Activated B cell treated with CpG ODN at 0.5 μM for 24 hours (primary cell): ENCODE data around the gene EPHA6. TPM values are rescaled to one million over a fixed set of nuclear protein-coding genes. Genes with fewer than 3 reads are reported as not detected.

ENCODE experiments used
- ATAC-seq: fragments of 200-7000 bp; cut with Tn5 transposase; one replicate; pipeline ENCODE4 v1.10.0; 2021; ENCODE audit warnings: low read depth, mild to moderate bottlenecking, moderate library complexity
- CTCF ChIA-PET: fragments of 350-600 bp; sonication (Branson Sonifier 250); formaldehyde crosslinking; loops from one replicate; lab custom pipeline; 2021; ENCODE audit warnings: antibody characterized with exemption; lab: Charles Lee
- POLR2A ChIA-PET: fragments of 350-600 bp; sonication (Branson Sonifier 250); formaldehyde crosslinking; loops from one replicate; lab custom pipeline; 2021; ENCODE audit warnings: antibody characterized with exemption; lab: Charles Lee
- DNase-seq: peaks from one replicate; pipeline ENCODE4 v3.0.0; 2022
- H3K27ac Mint-ChIP-seq: one replicate; pipeline ENCODE4 v1.8.0; 2020; ENCODE audit warnings: mixed read lengths
- H3K27me3 Mint-ChIP-seq: one replicate; pipeline ENCODE4 v1.8.0; 2021; ENCODE audit warnings: mixed read lengths
- H3K36me3 Mint-ChIP-seq: one replicate; pipeline ENCODE4 v1.8.0; 2021; ENCODE audit warnings: low read depth, mixed read lengths
- H3K4me1 Mint-ChIP-seq: one replicate; pipeline ENCODE4 v1.8.0; 2021; ENCODE audit warnings: mixed read lengths
- H3K4me3 Mint-ChIP-seq: one replicate; pipeline ENCODE4 v1.8.0; 2020; ENCODE audit warnings: mild to moderate bottlenecking, mixed read lengths
- H3K9me3 Mint-ChIP-seq: one replicate; pipeline ENCODE4 v1.8.0; 2020; ENCODE audit warnings: mixed read lengths
- intact Hi-C: fragments of 100-400 bp; cut with micrococcal nuclease; formaldehyde crosslinking; loops from one replicate; pipeline ENCODE4 v1.15.1; 2024
- total RNA-seq: library from RNA; stranded (reverse); gene quantifications from 2 replicates; pipeline ENCODE4 v1.2.3, GENCODE V29; 2022
- TF ChIP-seq, protein P1 (sequence below): fragments of 200-600 bp; IDR thresholded peaks from one replicate; pipeline ENCODE4 v1.8.0; 2022; ENCODE audit warnings: antibody characterized with exemption, mild to moderate bottlenecking

EPHA6 gene
- total RNA-seq, 1 donor from 2014 or later: not detected

DNA sequence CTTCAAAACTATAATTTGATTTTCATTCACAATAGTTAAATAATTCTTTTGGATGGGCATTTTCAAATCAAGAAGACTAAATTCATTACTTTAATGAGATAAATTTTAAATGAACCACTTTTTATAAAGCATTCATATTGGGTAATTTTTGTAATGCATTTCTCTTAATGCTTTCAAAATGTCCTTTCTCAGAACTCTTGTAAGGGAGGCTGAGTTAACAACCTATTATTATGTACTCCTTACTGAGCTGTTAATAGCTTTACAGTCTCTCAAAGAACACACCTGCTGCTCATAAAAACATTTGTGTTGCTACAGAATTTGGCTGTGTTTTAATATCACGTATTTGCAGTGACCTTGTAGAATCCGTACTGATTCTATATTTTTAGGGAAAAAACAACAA lies 616.2 kb downstream of the EPHA6 start:
- no peaks in the 10 kb centered on the region for H3K4me1 Mint-ChIP-seq

DNA sequence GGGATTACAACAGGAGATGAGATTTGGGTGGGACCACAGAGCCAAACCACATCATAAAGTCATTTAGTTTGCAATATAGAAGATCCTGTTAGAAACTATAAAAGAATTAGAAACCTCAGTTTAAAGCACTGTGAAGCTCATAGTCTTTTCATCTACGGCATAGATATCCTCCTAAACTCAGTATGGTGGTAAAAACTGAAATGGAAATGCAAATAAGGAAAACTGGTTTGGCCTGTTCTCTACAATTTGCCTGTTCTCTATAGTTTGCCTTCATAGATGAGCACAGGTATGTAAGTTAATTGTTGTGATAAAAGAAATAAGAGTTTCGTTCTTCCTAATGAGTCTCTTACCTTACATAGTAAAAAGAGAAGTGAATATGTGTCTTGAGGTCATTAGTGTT lies 618.5 kb downstream of the EPHA6 start:
- no peaks in the 10 kb centered on the region for H3K4me1 Mint-ChIP-seq
- no peak for DNase-seq
- no peak overlapping the region for H3K27ac Mint-ChIP-seq
- intact Hi-C loops: no loop called here
- ChIA-PET POLR2A (no interaction called here), CTCF (no interaction called here)
- H3K9me3 Mint-ChIP-seq: no peaks in the 10 kb centered on the region
- no peak overlapping the region for H3K4me3 Mint-ChIP-seq
- no peaks in the 10 kb centered on the region for H3K27me3 Mint-ChIP-seq
- ATAC-seq: no peak
- TF ChIP-seq, protein P1, sequence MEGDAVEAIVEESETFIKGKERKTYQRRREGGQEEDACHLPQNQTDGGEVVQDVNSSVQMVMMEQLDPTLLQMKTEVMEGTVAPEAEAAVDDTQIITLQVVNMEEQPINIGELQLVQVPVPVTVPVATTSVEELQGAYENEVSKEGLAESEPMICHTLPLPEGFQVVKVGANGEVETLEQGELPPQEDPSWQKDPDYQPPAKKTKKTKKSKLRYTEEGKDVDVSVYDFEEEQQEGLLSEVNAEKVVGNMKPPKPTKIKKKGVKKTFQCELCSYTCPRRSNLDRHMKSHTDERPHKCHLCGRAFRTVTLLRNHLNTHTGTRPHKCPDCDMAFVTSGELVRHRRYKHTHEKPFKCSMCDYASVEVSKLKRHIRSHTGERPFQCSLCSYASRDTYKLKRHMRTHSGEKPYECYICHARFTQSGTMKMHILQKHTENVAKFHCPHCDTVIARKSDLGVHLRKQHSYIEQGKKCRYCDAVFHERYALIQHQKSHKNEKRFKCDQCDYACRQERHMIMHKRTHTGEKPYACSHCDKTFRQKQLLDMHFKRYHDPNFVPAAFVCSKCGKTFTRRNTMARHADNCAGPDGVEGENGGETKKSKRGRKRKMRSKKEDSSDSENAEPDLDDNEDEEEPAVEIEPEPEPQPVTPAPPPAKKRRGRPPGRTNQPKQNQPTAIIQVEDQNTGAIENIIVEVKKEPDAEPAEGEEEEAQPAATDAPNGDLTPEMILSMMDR: no peak
- no peaks in the 10 kb centered on the region for H3K36me3 Mint-ChIP-seq

More for the DNA sequence above, 616.2 kb downstream of the EPHA6 start:
- no peak for ATAC-seq
- CTCF ChIA-PET: no interaction called here
- Mint-ChIP-seq H3K36me3 (no peaks in the 10 kb centered on the region), H3K27ac (no peak overlapping the region), H3K27me3 (no peaks in the 10 kb centered on the region), H3K9me3 (peaks cover 8% of the 10 kb centered on the region), H3K4me3 (no peak overlapping the region)
- DNase-seq: no peak
- POLR2A ChIA-PET: no interaction called here
- TF ChIP-seq, protein P1: no peak
- intact Hi-C loops: no loop called here

DNA sequence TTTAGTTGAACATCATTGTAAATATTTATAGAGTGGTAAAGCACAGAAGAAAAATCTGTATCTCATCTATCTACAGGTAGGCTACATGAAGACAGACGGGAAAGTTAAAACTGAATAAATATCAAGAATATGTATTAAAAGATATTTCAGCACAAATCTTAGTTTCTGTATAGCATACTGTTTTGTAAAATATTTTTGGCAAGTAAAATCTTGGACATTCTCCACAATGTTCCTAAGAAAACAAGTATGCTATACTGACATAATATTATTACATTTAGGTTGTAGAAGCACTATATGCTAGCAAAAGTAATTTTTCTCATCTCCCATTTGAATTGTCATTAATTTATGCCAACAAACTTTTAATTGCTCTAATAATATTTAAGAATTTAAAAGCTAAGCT lies 623.7 kb downstream of the EPHA6 start:
- no peak overlapping the region for H3K27ac Mint-ChIP-seq
- ATAC-seq: no peak
- no peak overlapping the region for H3K4me3 Mint-ChIP-seq
- ChIA-PET CTCF (no interaction called here), POLR2A (no interaction called here)
- H3K27me3 Mint-ChIP-seq: no peaks in the 10 kb centered on the region
- intact Hi-C loops: no loop called here
- no peaks in the 10 kb centered on the region for H3K36me3 Mint-ChIP-seq
- H3K9me3 Mint-ChIP-seq: peaks cover 2% of the 10 kb centered on the region
- TF ChIP-seq, protein P1: no peak
- DNase-seq: no peak
- no peaks in the 10 kb centered on the region for H3K4me1 Mint-ChIP-seq

DNA sequence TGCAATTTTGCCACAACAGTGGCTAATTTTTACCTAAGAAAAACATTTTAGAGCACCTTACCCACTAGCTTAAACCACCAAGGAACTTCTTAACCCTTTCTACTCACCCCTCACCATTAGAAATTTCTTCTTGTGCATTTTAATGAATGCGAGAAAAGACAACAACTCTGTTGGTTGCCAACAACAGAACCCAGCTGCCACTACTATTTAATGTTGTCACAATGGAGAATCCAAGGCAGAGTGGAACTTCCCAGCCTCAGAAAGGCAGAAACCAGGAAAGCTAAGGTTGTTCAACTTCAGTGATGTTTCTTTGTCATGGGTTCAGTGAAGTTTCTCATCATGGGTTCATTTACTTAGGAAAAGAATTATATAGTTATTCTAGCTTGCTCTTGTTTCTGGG lies 625.0 kb downstream of the EPHA6 start:
- TF ChIP-seq, protein P1: no peak
- no peaks in the 10 kb centered on the region for H3K27me3 Mint-ChIP-seq
- no peaks in the 10 kb centered on the region for H3K36me3 Mint-ChIP-seq
- no peaks in the 10 kb centered on the region for H3K4me1 Mint-ChIP-seq
- H3K9me3 Mint-ChIP-seq: peaks cover 2% of the 10 kb centered on the region
- H3K4me3 Mint-ChIP-seq: no peak overlapping the region
- no peak overlapping the region for H3K27ac Mint-ChIP-seq
- ATAC-seq (no peak), DNase-seq (no peak)
- ChIA-PET POLR2A (no interaction called here), CTCF (no interaction called here)
- intact Hi-C loops: no loop called here

DNA sequence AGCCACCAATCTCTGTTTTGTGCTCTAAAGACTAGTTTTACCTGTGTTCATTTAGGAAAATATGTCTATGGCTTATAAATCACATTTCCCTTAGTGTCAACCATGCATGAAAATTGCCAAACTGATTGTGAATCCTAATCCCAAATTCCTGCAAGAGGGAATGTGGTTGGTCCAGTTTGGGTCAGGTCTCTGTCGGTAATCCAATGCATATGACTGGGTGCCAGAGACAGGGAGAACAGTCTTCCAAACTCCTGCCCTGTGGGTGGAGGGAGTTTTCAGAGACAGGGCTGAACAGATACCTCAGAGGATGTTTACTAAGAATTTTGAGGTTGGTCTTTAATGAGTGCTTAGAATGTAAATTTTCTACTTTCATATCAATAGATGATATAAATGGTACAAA lies 649.6 kb downstream of the EPHA6 start:
- intact Hi-C loops: no loop called here
- Mint-ChIP-seq H3K27me3 (no peaks in the 10 kb centered on the region), H3K4me3 (no peak overlapping the region), H3K4me1 (no peaks in the 10 kb centered on the region), H3K27ac (no peak overlapping the region), H3K36me3 (no peaks in the 10 kb centered on the region), H3K9me3 (no peaks in the 10 kb centered on the region)
- ATAC-seq (no peak), DNase-seq (no peak)
- TF ChIP-seq, protein P1: no peak
- POLR2A ChIA-PET: no interaction called here
- CTCF ChIA-PET: no interaction called here
